Measurements from ENCODE around the gene INCA1. TPM values are rescaled to one million over a fixed set of nuclear protein-coding genes. Genes with fewer than 3 reads are reported as not detected.

Gene INCA1
- total RNA-seq, 1 donor from 2014 or later: 0.34 TPM

- no peaks in the 10 kb centered on the region for H3K9me3 Mint-ChIP-seq
- no peak overlapping the region for H3K4me3 Mint-ChIP-seq
- peaks cover 4% of the 10 kb centered on the region for H3K4me1 Mint-ChIP-seq (ENCODE audit: low read depth)
- peaks cover 22% of the 10 kb centered on the region for H3K36me3 Mint-ChIP-seq (ENCODE audit: low read depth)
- no peak overlapping the region for H3K27ac Mint-ChIP-seq
- intact Hi-C loops (cut with micrococcal nuclease): loop anchor here (10.0 kb wide), 1 partner anchor 1066 kb away; the partner anchor contains the start of gene CAMKK1
- no peak for DNase-seq (ENCODE audit: low spot score)
- no peaks in the 10 kb centered on the region for H3K27me3 Mint-ChIP-seq (ENCODE audit: insufficient read depth)
Measured at GRCh38 chr17:4960279-4960922, 36.9 kb downstream of the INCA1 start.

DNA sequence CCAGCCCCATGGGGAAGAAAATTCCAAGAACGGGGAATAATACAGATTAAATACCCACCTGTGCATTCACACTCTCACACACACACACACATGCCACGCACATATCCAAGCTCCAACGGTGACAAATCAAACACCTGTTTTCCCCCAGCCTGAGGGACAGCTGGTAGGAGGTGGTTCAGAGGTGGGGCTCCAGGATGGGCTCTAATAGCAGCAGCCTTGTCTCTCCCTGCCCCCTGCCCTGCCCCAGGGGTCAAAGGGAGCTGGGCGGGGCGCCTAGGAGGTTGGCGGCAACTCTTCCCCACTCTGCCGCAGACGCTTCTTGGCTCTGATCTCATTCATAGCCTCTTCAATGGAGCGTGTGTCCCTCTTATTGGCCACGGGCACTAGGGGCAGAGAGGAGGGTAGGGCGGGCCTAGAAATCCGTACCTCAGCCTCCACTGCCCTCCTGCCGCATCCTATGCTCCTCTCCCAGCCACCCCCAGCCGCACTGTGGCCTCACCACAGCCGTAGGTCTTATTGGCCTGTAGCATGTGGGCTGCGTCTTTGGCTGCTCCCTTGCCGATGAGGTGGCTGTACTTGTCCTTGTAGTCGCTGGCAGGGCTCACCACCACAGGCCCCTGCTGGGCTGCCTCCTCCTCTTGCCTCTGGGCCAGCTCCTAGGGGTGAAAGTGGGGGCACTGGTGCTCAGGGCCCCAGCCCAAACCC is 37.9 kb downstream of the INCA1 start:
- intact Hi-C loops (cut with micrococcal nuclease): no loop called here
- DNase-seq (ENCODE audit: low spot score): no peak
- H3K4me3 Mint-ChIP-seq: no peak overlapping the region

DNA sequence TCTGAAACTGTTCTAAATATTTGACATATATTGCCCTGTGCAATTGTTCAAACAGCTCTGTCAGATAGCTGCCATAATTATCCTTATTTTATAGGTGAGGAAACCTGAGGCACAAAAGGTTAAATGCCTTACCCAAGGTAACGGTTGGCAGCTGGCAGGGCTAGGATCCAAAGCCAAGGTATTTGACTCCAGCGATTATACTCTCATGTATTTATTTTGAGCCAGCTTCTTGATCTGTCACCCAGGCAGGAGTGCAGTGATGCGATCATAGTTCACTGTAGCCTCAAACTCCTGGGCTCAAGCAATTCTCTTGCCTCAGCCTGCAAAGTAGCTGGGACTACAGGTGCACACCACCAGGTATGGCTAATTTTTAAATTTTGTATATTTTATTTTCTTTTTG is 39.2 kb downstream of the INCA1 start:
- no peaks in the 10 kb centered on the region for H3K4me1 Mint-ChIP-seq (ENCODE audit: low read depth)
- H3K9me3 Mint-ChIP-seq: no peaks in the 10 kb centered on the region
- H3K4me3 Mint-ChIP-seq: no peak overlapping the region
- DNase-seq (ENCODE audit: low spot score): no peak
- H3K27ac Mint-ChIP-seq: no peak overlapping the region
- no peaks in the 10 kb centered on the region for H3K27me3 Mint-ChIP-seq (ENCODE audit: insufficient read depth)
- peaks cover 19% of the 10 kb centered on the region for H3K36me3 Mint-ChIP-seq (ENCODE audit: low read depth)
- intact Hi-C loops (cut with micrococcal nuclease): no loop called here

More for the DNA sequence above, 37.9 kb downstream of the INCA1 start:
- Mint-ChIP-seq H3K27ac (no peak overlapping the region), H3K36me3 (ENCODE audit: low read depth) (peaks cover 19% of the 10 kb centered on the region), H3K9me3 (no peaks in the 10 kb centered on the region), H3K27me3 (ENCODE audit: insufficient read depth) (no peaks in the 10 kb centered on the region), H3K4me1 (ENCODE audit: low read depth) (no peaks in the 10 kb centered on the region)

DNA sequence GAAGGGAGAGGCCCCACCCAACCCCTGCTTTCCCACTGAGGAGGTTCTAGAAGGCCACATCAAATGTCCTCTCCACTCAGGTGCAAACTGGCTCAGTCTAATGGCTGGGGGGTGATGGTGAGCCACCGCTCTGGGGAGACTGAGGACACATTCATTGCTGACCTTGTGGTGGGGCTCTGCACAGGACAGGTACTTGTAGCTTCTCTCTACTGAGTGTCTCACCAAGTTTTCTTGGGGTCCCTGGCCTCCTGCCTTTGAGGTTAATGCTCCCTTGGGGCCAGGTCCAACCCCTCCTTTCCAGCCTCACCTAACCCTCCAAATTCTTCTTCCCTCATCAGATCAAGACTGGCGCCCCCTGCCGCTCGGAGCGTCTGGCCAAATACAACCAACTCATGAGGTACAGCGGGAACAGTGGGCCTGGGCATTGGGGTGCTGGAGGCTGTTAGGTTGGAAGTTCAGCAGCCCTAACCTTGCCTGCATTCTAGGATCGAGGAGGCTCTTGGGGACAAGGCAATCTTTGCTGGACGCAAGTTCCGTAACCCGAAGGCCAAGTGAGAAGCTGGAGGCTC is 40.7 kb downstream of the INCA1 start:
- DNase-seq (ENCODE audit: low spot score): peak; percentile 20
- Mint-ChIP-seq H3K27me3 (ENCODE audit: insufficient read depth) (no peaks in the 10 kb centered on the region), H3K4me1 (ENCODE audit: low read depth) (no peaks in the 10 kb centered on the region), H3K36me3 (ENCODE audit: low read depth) (peaks cover 18% of the 10 kb centered on the region), H3K27ac (no peak overlapping the region), H3K9me3 (no peaks in the 10 kb centered on the region), H3K4me3 (no peak overlapping the region)
- intact Hi-C loops (cut with micrococcal nuclease): loop anchor here (1.0 kb wide), 1 partner anchor 47 kb away; no protein-coding TSS in a partner anchor

DNA sequence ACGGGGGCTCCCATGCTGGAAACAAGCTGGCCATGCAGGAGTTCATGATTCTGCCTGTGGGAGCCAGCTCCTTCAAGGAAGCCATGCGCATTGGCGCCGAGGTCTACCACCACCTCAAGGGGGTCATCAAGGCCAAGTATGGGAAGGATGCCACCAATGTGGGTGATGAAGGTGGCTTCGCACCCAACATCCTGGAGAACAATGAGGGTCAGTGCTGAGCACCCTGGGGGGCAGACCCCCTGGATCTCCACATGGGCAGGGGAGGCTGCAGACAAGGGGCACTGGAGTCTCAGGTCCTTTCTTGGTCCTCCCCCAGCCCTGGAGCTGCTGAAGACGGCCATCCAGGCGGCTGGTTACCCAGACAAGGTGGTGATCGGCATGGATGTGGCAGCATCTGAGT is 42.2 kb downstream of the INCA1 start:
- Mint-ChIP-seq H3K27ac (no peak overlapping the region), H3K4me1 (ENCODE audit: low read depth) (peaks cover 14% of the 10 kb centered on the region), H3K36me3 (ENCODE audit: low read depth) (peaks cover 13% of the 10 kb centered on the region), H3K27me3 (ENCODE audit: insufficient read depth) (no peaks in the 10 kb centered on the region), H3K9me3 (no peaks in the 10 kb centered on the region), H3K4me3 (no peak overlapping the region)
- intact Hi-C loops (cut with micrococcal nuclease): no loop called here
- DNase-seq (ENCODE audit: low spot score): no peak

DNA sequence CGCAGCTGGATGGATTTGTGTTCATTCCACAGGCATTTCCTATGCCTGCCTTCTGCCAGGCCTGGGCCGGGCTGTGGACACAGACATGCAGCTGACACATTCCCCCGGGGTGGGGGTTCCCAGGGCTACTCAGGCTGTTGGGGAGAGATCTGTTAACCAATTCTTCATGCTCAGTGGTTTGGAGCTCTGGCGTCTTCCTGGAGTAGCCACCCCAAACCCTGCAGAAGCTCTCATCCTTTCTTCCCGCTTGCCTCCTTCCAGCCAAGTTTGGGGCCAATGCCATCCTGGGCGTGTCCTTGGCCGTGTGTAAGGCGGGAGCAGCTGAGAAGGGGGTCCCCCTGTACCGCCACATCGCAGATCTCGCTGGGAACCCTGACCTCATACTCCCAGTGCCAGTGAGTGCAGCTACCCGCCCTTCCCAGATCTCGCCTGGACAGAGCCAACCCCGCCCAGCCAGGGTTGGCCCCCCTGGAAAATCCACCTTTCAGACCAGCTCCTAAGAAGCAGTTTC is 43.8 kb downstream of the INCA1 start:
- Mint-ChIP-seq H3K27ac (no peak overlapping the region), H3K4me1 (ENCODE audit: low read depth) (peaks cover 18% of the 10 kb centered on the region), H3K36me3 (ENCODE audit: low read depth) (peaks cover 6% of the 10 kb centered on the region), H3K4me3 (no peak overlapping the region), H3K27me3 (ENCODE audit: insufficient read depth) (no peaks in the 10 kb centered on the region), H3K9me3 (no peaks in the 10 kb centered on the region)
- intact Hi-C loops (cut with micrococcal nuclease): no loop called here
- no peak for DNase-seq (ENCODE audit: low spot score)

- peak overlapping the region; percentile 6 for H3K27ac Mint-ChIP-seq
Measured at GRCh38 chr17:4951486-4951885, 45.8 kb downstream of the INCA1 start.

GRCh38 chr17:4950746-4951204 is 46.5 kb downstream of the INCA1 start, which contains the start of gene ENO3:
TSS of gene ENO3 (plus strand) at chr17:4951119. CDS start at chr17:4951830, 711 bp downstream.
- no peak for DNase-seq (ENCODE audit: low spot score)
- H3K9me3 Mint-ChIP-seq: no peaks in the 10 kb centered on the region
- peak within 1 kb of the TSS; percentile 91 for H3K4me3 Mint-ChIP-seq
- peaks cover 2% of the 10 kb centered on the region for H3K27me3 Mint-ChIP-seq (ENCODE audit: insufficient read depth)
- peaks cover 19% of the 10 kb centered on the region for H3K36me3 Mint-ChIP-seq (ENCODE audit: low read depth)
- peak within 1 kb of the TSS; percentile 92 for H3K27ac Mint-ChIP-seq
- intact Hi-C loops (cut with micrococcal nuclease): no loop called here
- peaks cover 30% of the 10 kb centered on the region for H3K4me1 Mint-ChIP-seq (ENCODE audit: low read depth)

More at GRCh38 chr17:4951486-4951885, 45.8 kb downstream of the INCA1 start:
- Mint-ChIP-seq H3K4me3 (peak overlapping the region; percentile 91), H3K36me3 (ENCODE audit: low read depth) (peaks cover 16% of the 10 kb centered on the region), H3K9me3 (no peaks in the 10 kb centered on the region), H3K27me3 (ENCODE audit: insufficient read depth) (peaks cover 2% of the 10 kb centered on the region), H3K4me1 (ENCODE audit: low read depth) (peaks cover 24% of the 10 kb centered on the region)
- no peak for DNase-seq (ENCODE audit: low spot score)
- intact Hi-C loops (cut with micrococcal nuclease): no loop called here

- Mint-ChIP-seq H3K4me1 (ENCODE audit: low read depth) (peaks cover 36% of the 10 kb centered on the region), H3K4me3 (peak overlapping the region; percentile 91), H3K27ac (peak overlapping the region; percentile 92), H3K9me3 (no peaks in the 10 kb centered on the region), H3K36me3 (ENCODE audit: low read depth) (peaks cover 25% of the 10 kb centered on the region), H3K27me3 (ENCODE audit: insufficient read depth) (peaks cover 2% of the 10 kb centered on the region)
- intact Hi-C loops (cut with micrococcal nuclease): no loop called here
- no peak for DNase-seq (ENCODE audit: low spot score)
Measured at GRCh38 chr17:4950075-4950745, 47.1 kb downstream of the INCA1 start.

- peaks cover 31% of the 10 kb centered on the region for H3K36me3 Mint-ChIP-seq (ENCODE audit: low read depth)
- peak overlapping the region; percentile 84 for H3K4me3 Mint-ChIP-seq
- intact Hi-C loops (cut with micrococcal nuclease): loop anchor here (1.0 to 5.0 kb wide), 5 partner anchors 38 to 807 kb away; partner anchors contain the start of genes CAMTA2, CYB5D2, MINK1 and NUP88
- DNase-seq (ENCODE audit: low spot score): peak; percentile 75
- peaks cover 43% of the 10 kb centered on the region for H3K4me1 Mint-ChIP-seq (ENCODE audit: low read depth)
- no peaks in the 10 kb centered on the region for H3K9me3 Mint-ChIP-seq
- H3K27me3 Mint-ChIP-seq (ENCODE audit: insufficient read depth): peaks cover 2% of the 10 kb centered on the region
- peak overlapping the region; percentile 85 for H3K27ac Mint-ChIP-seq
Measured at GRCh38 chr17:4949321-4950074, 47.8 kb downstream of the INCA1 start.

GRCh38 chr17:4948931-4949320 is 48.4 kb downstream of the INCA1 start:
- intact Hi-C loops (cut with micrococcal nuclease): loop anchor here (1.0 to 5.0 kb wide), 9 partner anchors 9 to 806 kb away; partner anchors contain the start of genes ARRB2, CAMTA2, CYB5D2 and INCA1
- H3K27ac Mint-ChIP-seq: peak overlapping the region; percentile 100
- H3K4me1 Mint-ChIP-seq (ENCODE audit: low read depth): peaks cover 49% of the 10 kb centered on the region
- peak; percentile 77 for DNase-seq (ENCODE audit: low spot score)
- H3K27me3 Mint-ChIP-seq (ENCODE audit: insufficient read depth): peaks cover 2% of the 10 kb centered on the region
- H3K4me3 Mint-ChIP-seq: peak overlapping the region; percentile 97
- H3K36me3 Mint-ChIP-seq (ENCODE audit: low read depth): peaks cover 35% of the 10 kb centered on the region
- no peaks in the 10 kb centered on the region for H3K9me3 Mint-ChIP-seq
